ENCODE data around the gene IPO4. TPM values are rescaled to one million over a fixed set of nuclear protein-coding genes. Genes with fewer than 3 reads are reported as not detected.

IPO4 gene
- total and polyA plus RNA-seq, 2 of the 13 experiments (the other 11 are each of a cell fraction or from before 2014, with no cell fraction given): 39.0 to 179 TPM

DNA sequence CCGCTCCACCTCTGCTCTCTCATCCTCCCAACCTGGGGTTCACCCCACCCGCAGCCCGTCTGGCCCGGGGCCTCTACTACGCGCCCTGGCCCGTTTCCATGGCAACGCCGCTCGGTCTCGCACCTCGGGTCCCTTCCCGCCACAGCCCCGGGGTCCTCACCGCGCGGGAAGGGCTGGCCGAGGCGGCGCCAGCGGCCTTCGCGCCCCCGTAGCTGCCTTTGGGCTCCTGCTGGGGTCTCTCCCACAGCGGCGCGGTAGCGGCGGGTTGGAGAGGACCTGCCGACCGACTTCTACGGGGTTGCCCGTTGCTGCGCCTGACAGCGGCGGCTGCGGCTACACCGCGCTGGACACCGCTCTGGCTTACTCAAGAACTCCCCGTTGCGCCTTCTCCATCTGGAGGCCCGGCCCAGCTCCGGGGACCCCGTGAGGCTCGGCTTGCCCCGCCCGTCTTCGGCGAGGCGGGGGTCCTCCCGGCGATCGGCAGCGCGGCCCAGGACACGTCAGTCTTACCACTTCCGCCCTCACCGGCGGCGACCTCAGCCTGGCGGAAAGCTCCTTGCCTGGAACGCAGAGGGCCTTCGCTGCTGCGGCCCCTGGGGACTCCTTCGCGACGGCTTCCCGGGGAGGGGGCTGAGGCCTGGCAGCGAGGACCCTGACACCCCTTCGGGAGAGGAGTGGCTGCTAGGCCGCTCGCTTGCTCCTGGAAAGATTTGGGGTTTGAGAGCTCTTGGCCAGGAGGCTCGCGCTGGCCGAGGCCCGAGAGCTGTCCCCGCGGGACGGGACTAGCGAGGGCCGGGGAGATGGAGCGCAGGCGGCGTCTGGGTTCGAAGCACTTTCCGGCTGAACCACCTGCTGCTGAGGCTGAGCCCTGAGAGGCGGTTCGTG, 6.8 kb upstream of the IPO4 start, which contains the start of gene TM9SF1 (continued):
- TF ChIP-seq TBL1XR1 (IDR thresholded peaks at IDR 0.05; ENCODE audit: borderline replicate concordance, low read length, partially characterized antibody) (no peak), ZSCAN22 (CRISPR knock-in tag; IDR thresholded peaks at IDR 0.05) (peak; percentile 89), ZNF713 (CRISPR knock-in tag; IDR thresholded peaks at IDR 0.05) (peak; percentile 100), MAX (IDR thresholded peaks at IDR 0.05) (no peak), SMARCE1 (IDR thresholded peaks at IDR 0.05; ENCODE audit: borderline replicate concordance) (no peak), ZBTB7A (CRISPR knock-in tag; IDR thresholded peaks at IDR 0.05) (peak; percentile 95), RARA (CRISPR knock-in tag; IDR thresholded peaks at IDR 0.05) (peak; percentile 54; the same call in 1 of the 2 replicates), MLLT10 (CRISPR knock-in tag; IDR thresholded peaks at IDR 0.05) (peak; percentile 75), SSRP1 (CRISPR knock-in tag; IDR thresholded peaks at IDR 0.05) (no peak), ZNF496 (CRISPR knock-in tag; IDR thresholded peaks at IDR 0.05; ENCODE audit: insufficient replicate concordance) (no peak), ZNF124 (CRISPR knock-in tag; IDR thresholded peaks at IDR 0.05) (peak; percentile 73), ZKSCAN1 (IDR thresholded peaks at IDR 0.05; ENCODE audit: low read length) (no peak), NR2F1 (CRISPR knock-in tag; IDR thresholded peaks at IDR 0.05) (0 out of 4 replicates have a peak, but pooled peaks have one; percentile 5 to 11), NBN (conservative IDR thresholded peaks at IDR 0.05) (no peak), ZNF276 (CRISPR knock-in tag; IDR thresholded peaks at IDR 0.05; ENCODE audit: low read depth) (peak; percentile 98), MYPOP (CRISPR knock-in tag; IDR thresholded peaks at IDR 0.05) (no peak), GATA4 (IDR thresholded peaks at IDR 0.05; ENCODE audit: borderline replicate concordance, low read depth) (peak; percentile 81), ZNF260 (CRISPR knock-in tag; IDR thresholded peaks at IDR 0.05; ENCODE audit: borderline replicate concordance, low read depth) (peak; percentile 96), SETDB1 (CRISPR knock-in tag; IDR thresholded peaks at IDR 0.05; ENCODE audit: borderline replicate concordance) (peak; percentile 85; the same call in 1 of the 2 replicates), CCAR2 (optimal IDR thresholded peaks at IDR 0.05; ENCODE audit: low read depth, low read length) (peak; percentile 53)
- TF ChIP-seq, protein P1, sequence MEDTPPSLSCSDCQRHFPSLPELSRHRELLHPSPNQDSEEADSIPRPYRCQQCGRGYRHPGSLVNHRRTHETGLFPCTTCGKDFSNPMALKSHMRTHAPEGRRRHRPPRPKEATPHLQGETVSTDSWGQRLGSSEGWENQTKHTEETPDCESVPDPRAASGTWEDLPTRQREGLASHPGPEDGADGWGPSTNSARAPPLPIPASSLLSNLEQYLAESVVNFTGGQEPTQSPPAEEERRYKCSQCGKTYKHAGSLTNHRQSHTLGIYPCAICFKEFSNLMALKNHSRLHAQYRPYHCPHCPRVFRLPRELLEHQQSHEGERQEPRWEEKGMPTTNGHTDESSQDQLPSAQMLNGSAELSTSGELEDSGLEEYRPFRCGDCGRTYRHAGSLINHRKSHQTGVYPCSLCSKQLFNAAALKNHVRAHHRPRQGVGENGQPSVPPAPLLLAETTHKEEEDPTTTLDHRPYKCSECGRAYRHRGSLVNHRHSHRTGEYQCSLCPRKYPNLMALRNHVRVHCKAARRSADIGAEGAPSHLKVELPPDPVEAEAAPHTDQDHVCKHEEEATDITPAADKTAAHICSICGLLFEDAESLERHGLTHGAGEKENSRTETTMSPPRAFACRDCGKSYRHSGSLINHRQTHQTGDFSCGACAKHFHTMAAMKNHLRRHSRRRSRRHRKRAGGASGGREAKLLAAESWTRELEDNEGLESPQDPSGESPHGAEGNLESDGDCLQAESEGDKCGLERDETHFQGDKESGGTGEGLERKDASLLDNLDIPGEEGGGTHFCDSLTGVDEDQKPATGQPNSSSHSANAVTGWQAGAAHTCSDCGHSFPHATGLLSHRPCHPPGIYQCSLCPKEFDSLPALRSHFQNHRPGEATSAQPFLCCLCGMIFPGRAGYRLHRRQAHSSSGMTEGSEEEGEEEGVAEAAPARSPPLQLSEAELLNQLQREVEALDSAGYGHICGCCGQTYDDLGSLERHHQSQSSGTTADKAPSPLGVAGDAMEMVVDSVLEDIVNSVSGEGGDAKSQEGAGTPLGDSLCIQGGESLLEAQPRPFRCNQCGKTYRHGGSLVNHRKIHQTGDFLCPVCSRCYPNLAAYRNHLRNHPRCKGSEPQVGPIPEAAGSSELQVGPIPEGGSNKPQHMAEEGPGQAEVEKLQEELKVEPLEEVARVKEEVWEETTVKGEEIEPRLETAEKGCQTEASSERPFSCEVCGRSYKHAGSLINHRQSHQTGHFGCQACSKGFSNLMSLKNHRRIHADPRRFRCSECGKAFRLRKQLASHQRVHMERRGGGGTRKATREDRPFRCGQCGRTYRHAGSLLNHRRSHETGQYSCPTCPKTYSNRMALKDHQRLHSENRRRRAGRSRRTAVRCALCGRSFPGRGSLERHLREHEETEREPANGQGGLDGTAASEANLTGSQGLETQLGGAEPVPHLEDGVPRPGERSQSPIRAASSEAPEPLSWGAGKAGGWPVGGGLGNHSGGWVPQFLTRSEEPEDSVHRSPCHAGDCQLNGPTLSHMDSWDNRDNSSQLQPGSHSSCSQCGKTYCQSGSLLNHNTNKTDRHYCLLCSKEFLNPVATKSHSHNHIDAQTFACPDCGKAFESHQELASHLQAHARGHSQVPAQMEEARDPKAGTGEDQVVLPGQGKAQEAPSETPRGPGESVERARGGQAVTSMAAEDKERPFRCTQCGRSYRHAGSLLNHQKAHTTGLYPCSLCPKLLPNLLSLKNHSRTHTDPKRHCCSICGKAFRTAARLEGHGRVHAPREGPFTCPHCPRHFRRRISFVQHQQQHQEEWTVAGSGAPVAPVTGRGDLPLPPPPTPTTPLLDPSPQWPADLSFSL (CRISPR knock-in tag; IDR thresholded peaks at IDR 0.05): peak; percentile 78

Measured in HepG2 (cell line).